ENCODE data around the gene C10orf90. TPM values are rescaled to one million over a fixed set of nuclear protein-coding genes. Genes with fewer than 3 reads are reported as not detected.

The C10orf90 gene
- total RNA-seq, 4 donors from 2014 or later = not detected

- Histone ChIP-seq H3K36me3 (no peaks in the 10 kb centered on the region), H3K9me3 (no peaks in the 10 kb centered on the region), H3K4me3 (no peak overlapping the region), H3K4me1 (no peaks in the 10 kb centered on the region), H3K27me3 (no peaks in the 10 kb centered on the region), H3K27ac (no peak overlapping the region)
- TF ChIP-seq CTCF (IDR thresholded peaks at IDR 0.05) (no peak), POLR2A (IDR thresholded peaks at IDR 0.05) (no peak)
- DNase-seq = no peak
These were observed 70.4 kb downstream of the C10orf90 start for GRCh38 chr10:126599949-126600682.

- H3K36me3 ChIP-seq = no peaks in the 10 kb centered on the region
- no peaks in the 10 kb centered on the region for H3K27me3 ChIP-seq
- no peaks in the 10 kb centered on the region for H3K9me3 ChIP-seq
- H3K4me1 ChIP-seq = no peaks in the 10 kb centered on the region
- TF ChIP-seq CTCF (IDR thresholded peaks at IDR 0.05) = peak in 3 of 6 experiments; percentile 11 to 29 (median 15)
- TF ChIP-seq POLR2A (IDR thresholded peaks at IDR 0.05) = no peak
- no peak overlapping the region for H3K27ac ChIP-seq
- H3K4me3 ChIP-seq = no peak overlapping the region
- no peak for DNase-seq
These were observed 72.5 kb downstream of the C10orf90 start for GRCh38 chr10:126598009-126598408.

- H3K27ac ChIP-seq = no peak overlapping the region
- H3K9me3 ChIP-seq = no peaks in the 10 kb centered on the region
- no peak overlapping the region for H3K4me3 ChIP-seq
- H3K36me3 ChIP-seq = no peaks in the 10 kb centered on the region
- TF ChIP-seq CTCF (IDR thresholded peaks at IDR 0.05) (no peak), POLR2A (IDR thresholded peaks at IDR 0.05) (no peak)
- no peaks in the 10 kb centered on the region for H3K27me3 ChIP-seq
- H3K4me1 ChIP-seq = no peaks in the 10 kb centered on the region
- no peak for DNase-seq
These were observed 73.3 kb downstream of the C10orf90 start for GRCh38 chr10:126597211-126597610.

- Histone ChIP-seq H3K4me1 (no peaks in the 10 kb centered on the region), H3K9me3 (no peaks in the 10 kb centered on the region), H3K27me3 (no peaks in the 10 kb centered on the region), H3K27ac (no peak overlapping the region), H3K4me3 (no peak overlapping the region), H3K36me3 (no peaks in the 10 kb centered on the region)
- no peak for DNase-seq
- TF ChIP-seq CTCF (IDR thresholded peaks at IDR 0.05) (no peak), POLR2A (IDR thresholded peaks at IDR 0.05) (no peak)
These were observed 73.9 kb downstream of the C10orf90 start for GRCh38 chr10:126596472-126597016.

GRCh38 chr10:126595160-126595559 lies 75.3 kb downstream of the C10orf90 start:
- Histone ChIP-seq H3K27ac (no peak overlapping the region), H3K36me3 (no peaks in the 10 kb centered on the region), H3K9me3 (no peaks in the 10 kb centered on the region), H3K4me1 (no peaks in the 10 kb centered on the region), H3K4me3 (no peak overlapping the region), H3K27me3 (no peaks in the 10 kb centered on the region)
- TF ChIP-seq CTCF (IDR thresholded peaks at IDR 0.05) = no peak
- TF ChIP-seq POLR2A (IDR thresholded peaks at IDR 0.05) = no peak
- DNase-seq = no peak

All from Peyer's patch (tissue), 4 donors.